ENCODE results near the gene INSR. TPM values are rescaled to one million over a fixed set of nuclear protein-coding genes. Genes with fewer than 3 reads are reported as not detected.
A peak's percentile ranks its signal among the peaks of the same experiment; 100 is the strongest.

INSR gene
- total and polyA plus RNA-seq, 7 donors, result 3.0 to 83.1 (median 67.1) TPM

DNA sequence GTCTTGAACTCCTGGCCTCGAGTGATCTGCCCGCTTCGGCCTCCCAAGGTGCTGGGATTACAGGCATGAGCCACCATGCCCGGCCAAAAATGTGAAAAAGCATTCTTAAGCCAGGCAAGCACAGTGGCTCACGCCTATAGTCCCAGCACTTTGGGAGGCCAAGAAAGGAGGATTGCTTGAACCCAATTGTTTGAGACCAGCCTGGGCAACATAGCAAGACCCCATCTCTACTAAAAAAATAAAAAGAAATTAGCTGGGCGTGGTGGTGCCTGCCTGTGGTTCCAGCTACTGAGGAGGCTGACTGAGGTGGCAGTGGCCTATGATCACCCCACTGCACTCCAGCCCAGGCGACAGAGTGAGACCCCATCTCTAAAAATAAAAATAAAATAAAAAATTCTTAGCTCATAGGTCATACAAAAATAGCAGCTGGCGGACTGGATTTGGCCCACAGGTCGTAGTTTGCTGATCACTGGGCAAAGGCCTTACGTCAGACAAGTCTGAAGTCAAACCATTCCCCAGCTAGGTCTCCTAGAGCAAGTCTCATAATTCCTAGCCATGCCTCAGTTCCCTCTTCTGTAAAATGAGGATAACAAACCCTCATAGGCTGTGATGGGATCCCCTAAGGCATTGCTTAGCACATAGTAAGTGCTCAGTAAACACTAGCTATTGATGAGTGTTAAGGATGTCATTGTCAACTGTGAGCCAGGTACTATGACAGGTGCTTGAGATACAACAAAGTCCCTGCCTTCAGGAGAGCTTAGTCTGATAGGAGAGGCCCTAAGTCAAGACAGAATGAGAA, 36.0 kb downstream of the INSR start:
- no peaks in the 10 kb centered on the region for H3K36me3 ChIP-seq
- no peak for DNase-seq
- TF ChIP-seq POLR2A (IDR thresholded peaks at IDR 0.05) (no peak), POLR2AphosphoS5 (IDR thresholded peaks at IDR 0.05) (no peak), EP300 (IDR thresholded peaks at IDR 0.05) (no peak), CTCF (IDR thresholded peaks at IDR 0.05) (no peak)
- H3K4me3 ChIP-seq, result no peak overlapping the region
- H3K4me1 ChIP-seq, result peaks cover 0 to 55% (median 46%) of the 10 kb centered on the region in 4 donors
- no peaks in the 10 kb centered on the region for H3K27me3 ChIP-seq
- no peaks in the 10 kb centered on the region for H3K9me3 ChIP-seq
- peak overlapping the region in 2 of 4 donors; percentile 8 to 68 for H3K27ac ChIP-seq
- intact Hi-C loops (cut with DNase I), result no loop called here
- WGBS, 2 donors, result 95% methylated on average over 10 of the region's 10 CpGs

GRCh38 chr19:7257148-7258040, 36.8 kb downstream of the INSR start:
- TF ChIP-seq POLR2A (IDR thresholded peaks at IDR 0.05) (no peak), POLR2AphosphoS5 (IDR thresholded peaks at IDR 0.05) (peak in 1 of 4 donors; percentile 47), EP300 (IDR thresholded peaks at IDR 0.05) (peak in 1 of 4 donors; percentile 27), CTCF (IDR thresholded peaks at IDR 0.05) (no peak)
- Histone ChIP-seq H3K4me3 (no peak overlapping the region), H3K4me1 (peaks cover 0 to 46% (median 38%) of the 10 kb centered on the region in 4 donors), H3K36me3 (no peaks in the 10 kb centered on the region), H3K9me3 (no peaks in the 10 kb centered on the region), H3K27ac (peak overlapping the region in 2 of 4 donors; percentile 25 to 68), H3K27me3 (no peaks in the 10 kb centered on the region)
- peak; percentile 74 for DNase-seq
- WGBS, 2 donors, result 60 to 79% methylated on average over 17 of the region's 17 CpGs
- intact Hi-C loops (cut with DNase I), result no loop called here

- no peaks in the 10 kb centered on the region for H3K27me3 ChIP-seq
- 89 to 92% methylated on average over 6 of the region's 6 CpGs for WGBS, 2 donors
- peaks cover 0 to 39% (median 25%) of the 10 kb centered on the region in 4 donors for H3K4me1 ChIP-seq
- intact Hi-C loops (cut with DNase I), result no loop called here
- no peak overlapping the region for H3K4me3 ChIP-seq
- no peak for DNase-seq
- H3K36me3 ChIP-seq, result no peaks in the 10 kb centered on the region
- H3K9me3 ChIP-seq, result no peaks in the 10 kb centered on the region
- no peak for TF ChIP-seq CTCF (IDR thresholded peaks at IDR 0.05)
- TF ChIP-seq EP300 (IDR thresholded peaks at IDR 0.05), result no peak
- TF ChIP-seq POLR2A (IDR thresholded peaks at IDR 0.05), result no peak
- TF ChIP-seq POLR2AphosphoS5 (IDR thresholded peaks at IDR 0.05), result no peak
- H3K27ac ChIP-seq, result no peak overlapping the region
These were observed 38.6 kb downstream of the INSR start for GRCh38 chr19:7255631-7256030.

DNA sequence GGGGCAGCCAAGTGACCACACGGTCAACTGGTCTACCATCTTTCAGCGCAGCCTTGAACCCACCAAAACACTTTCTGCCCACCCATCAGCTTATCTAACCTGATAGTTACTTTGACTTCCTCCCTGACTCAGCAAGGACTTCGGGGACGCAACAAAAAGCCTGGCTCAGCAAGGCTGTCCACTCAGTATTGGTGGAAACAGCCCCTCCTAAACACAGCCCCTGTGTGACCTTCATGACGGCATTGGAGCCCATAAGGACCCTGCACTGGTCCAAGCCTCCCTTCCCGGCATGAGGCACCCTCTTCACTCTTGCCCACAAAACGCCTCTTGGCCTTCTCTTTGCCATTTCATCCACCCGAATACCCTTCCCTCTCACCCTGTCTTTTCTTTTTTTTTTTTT, 39.1 kb downstream of the INSR start:
- 93 to 94% methylated on average over 8 of the region's 8 CpGs for WGBS, 2 donors
- TF ChIP-seq EP300 (IDR thresholded peaks at IDR 0.05), result no peak
- TF ChIP-seq CTCF (IDR thresholded peaks at IDR 0.05), result no peak
- no peak for TF ChIP-seq POLR2AphosphoS5 (IDR thresholded peaks at IDR 0.05)
- no peak for TF ChIP-seq POLR2A (IDR thresholded peaks at IDR 0.05)
- no peak for DNase-seq

More for the DNA sequence above, 39.1 kb downstream of the INSR start:
- Histone ChIP-seq H3K36me3 (no peaks in the 10 kb centered on the region), H3K27me3 (no peaks in the 10 kb centered on the region), H3K4me3 (no peak overlapping the region), H3K4me1 (peaks cover 0 to 38% (median 22%) of the 10 kb centered on the region in 4 donors), H3K9me3 (no peaks in the 10 kb centered on the region), H3K27ac (no peak overlapping the region)
- intact Hi-C loops (cut with DNase I), result no loop called here
